Fibroblast of gingiva (primary cell): ENCODE results near the gene SH3GLB2.

Source experiments
- DNase-seq: peaks from one replicate; pipeline ENCODE4 v3.0.0-alpha.2; 2011; ENCODE audit warnings: low read depth

The SH3GLB2 gene

DNA sequence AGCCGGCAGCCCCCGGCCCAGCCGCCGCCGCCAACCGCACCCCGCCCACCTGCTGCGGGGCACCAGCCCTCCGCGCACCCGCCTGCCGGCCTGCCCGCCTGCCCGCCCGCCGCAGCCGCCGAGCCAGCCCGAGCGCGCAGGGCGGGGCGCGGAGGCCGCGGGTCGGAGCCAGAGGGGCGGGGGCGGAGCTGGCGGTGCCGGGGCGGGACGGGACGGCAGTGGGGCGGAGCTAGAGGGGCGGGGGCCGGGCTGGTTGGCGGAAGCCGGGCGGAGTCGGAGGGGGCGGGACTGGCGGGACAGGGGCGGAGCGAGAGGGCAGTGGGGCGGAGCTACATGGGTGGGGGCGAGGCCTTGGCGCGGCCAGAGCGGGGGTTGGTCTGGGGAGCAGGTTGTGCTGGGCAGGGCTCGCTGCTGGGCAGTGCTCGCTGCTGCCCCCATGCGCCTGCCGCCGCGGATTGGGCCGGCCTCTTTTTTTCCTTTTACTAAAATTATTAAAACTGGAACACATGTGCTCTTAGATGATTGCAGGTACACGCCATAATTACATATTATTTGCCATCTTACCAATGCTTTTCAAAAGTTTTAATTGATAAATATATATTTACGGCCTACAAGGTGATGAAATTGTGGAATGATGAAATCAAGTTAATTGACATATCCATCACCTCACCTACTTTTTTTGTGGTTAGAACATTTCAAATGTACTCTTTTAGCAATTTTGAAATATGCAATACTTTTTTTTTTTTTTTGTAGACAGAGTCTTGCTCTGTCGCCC lies at the start of gene SH3GLB2:
TSS of gene SH3GLB2 (minus strand) at position 140 of the 775 bp plus-strand sequence. CDS start 177 bp downstream, outside the sequence.
- DNase-seq: peak; percentile 95

GRCh38 chr9:129077236-129077635 lies 49.1 kb upstream of the SH3GLB2 start:
- DNase-seq: no peak

DNA sequence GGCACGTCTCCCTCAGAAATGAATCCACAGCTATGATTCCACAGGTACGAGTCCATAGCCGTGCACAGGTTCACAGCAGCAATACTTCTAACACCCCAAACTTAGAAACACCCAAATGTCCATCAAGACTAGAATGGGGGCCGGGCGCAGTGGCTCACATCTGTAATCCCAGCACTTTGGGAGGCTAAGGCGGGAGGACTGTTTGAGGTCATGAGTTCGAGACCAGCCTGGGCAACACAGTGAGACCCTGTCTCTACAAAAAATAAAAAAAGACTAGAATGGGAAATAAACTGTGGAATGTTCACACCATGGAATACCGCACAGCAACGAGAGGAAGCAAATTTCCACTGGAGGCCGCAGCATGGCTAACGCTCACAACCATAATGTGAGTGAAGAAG lies 48.5 kb upstream of the SH3GLB2 start:
- no peak for DNase-seq

DNA sequence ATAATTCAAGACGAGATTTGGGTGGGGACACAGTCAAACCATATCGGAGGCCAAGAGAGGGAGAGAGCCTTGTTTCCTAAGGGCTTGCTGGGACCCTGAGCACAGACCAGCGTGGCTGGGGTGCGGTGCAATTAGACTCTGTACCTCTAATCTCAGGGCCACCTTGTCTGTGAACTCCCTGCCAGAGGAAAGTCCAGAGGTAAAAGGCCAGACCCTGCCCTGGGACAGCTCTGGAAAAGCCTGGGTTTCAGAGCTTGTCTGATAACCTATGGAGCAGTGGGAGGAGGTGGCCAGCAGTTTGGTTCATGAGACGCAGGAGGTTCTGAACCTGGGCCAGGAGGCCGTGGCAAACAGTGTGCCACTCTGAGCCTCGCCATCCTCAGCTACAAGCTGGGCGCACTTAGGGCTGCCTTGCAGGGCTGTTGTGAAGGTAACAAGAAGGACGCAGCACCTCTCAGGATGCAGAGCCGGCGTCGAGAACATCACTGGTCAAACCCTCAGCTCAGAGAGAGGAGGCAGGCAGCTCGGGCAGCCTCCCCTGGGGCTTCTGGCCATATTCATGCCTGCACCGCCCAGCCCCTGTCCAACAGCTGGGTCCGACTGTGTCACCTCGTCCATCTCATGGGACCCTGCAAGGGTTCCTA lies 48.0 kb upstream of the SH3GLB2 start:
- no peak for DNase-seq

DNA sequence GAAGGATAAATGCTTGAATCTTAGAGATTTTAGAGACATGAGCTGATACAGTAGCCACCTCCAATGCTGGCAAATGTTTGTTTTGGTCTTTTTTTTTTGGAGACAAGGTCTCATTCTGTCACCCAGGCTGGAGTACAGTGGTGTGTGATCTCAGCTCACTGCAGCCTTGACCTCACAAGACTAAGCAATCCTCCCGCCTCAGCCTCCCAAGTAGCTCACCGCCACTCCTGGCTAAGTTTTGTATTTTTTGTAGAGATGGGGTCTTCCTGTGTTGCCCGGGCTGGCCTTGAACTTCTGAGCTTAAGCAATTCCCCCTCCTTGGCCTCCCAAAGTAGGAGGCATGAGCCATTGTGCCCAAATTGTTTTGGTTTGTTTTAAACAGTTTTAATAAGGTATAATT lies 46.0 kb upstream of the SH3GLB2 start:
- no peak for DNase-seq

DNA sequence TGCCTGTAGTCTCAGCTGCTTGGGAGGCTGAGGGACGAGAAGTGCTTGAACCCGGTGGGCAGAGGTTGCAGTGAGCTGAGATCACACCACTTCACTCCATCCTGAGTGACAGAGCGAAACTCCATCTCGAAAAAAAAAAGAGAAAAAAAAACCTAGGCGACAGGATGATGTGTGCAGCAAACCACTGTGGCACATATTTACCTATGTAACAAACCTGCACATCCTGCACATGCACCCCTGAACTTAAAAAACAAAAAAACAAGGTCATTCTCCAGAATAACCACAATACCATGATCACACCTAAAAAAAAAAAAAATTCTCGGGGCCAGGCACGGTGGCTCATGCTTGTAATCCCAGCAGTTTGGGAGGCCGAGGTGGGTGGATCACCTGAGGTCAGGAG lies 45.3 kb upstream of the SH3GLB2 start:
- DNase-seq: no peak

- no peak for DNase-seq
Measured at GRCh38 chr9:129072171-129072570, 44.0 kb upstream of the SH3GLB2 start.

DNA sequence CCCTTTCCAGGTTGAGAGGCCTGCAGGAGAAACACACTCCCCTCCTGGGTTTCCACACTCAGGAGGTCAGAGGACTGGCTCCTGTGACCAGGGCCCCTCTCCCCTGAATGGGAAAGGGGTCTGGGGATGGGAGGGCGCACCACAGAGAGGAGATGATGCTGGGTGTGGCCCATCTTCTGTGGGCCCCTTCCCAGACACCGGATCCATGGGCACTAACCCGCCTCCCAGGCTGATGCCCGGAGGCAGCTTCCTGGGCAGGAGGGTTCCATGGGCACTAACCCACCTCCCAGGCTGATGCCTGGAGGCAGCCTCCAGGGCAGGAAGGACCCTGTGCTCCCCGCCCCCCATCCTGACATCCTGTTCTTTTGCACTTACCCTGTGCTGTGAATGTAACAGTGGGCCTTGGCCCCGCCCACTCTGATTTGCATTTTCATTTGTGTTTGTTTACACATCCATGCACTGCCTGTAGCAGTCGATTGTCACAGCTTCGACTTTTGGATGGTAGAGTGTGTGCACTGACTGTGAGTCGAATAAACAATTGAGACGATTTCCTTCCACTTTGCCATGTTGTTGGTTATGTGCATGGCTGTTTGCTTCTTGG lies 43.5 kb upstream of the SH3GLB2 start:
- no peak for DNase-seq

- DNase-seq: no peak
Measured at GRCh38 chr9:129070696-129071525, 42.8 kb upstream of the SH3GLB2 start.

GRCh38 chr9:129069862-129070641 lies 41.9 kb upstream of the SH3GLB2 start:
- DNase-seq: no peak

- DNase-seq: no peak
Measured at GRCh38 chr9:129068990-129069861, 41.1 kb upstream of the SH3GLB2 start.

GRCh38 chr9:129068110-129068509 lies 40.0 kb upstream of the SH3GLB2 start:
- no peak for DNase-seq

DNA sequence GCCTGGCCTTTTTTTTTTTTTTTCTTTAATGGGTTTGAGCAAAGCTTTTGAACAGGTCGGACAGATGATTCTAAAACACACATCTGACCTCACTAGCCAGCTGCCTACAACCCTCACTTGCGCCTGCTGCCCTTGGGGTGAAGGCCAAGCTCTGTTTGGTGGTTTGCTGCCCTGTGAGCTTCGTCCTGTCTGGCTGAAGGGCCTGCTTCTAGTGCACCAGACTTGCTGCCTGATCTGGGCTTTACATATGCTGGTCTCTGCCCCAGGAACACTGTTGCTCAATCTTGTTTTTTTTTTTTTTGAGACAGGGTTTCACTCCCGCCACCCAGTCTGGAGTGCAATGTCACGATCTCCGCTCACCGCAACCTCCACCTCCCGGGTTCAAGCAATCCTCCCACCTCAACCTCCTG lies 36.4 kb upstream of the SH3GLB2 start:
- DNase-seq: no peak

- no peak for DNase-seq
Measured at GRCh38 chr9:129063061-129063460, 34.9 kb upstream of the SH3GLB2 start.

GRCh38 chr9:129060991-129061390 lies 32.9 kb upstream of the SH3GLB2 start:
- no peak for DNase-seq

- DNase-seq: no peak
Measured at GRCh38 chr9:129059796-129060785, 32.0 kb upstream of the SH3GLB2 start.

GRCh38 chr9:129058965-129059795 lies 31.0 kb upstream of the SH3GLB2 start:
- no peak for DNase-seq

- peak; percentile 71 for DNase-seq
Measured at GRCh38 chr9:129054163-129054851, 26.2 kb upstream of the SH3GLB2 start.
